ENCODE results near the gene CASZ1. TPM values are rescaled to one million over a fixed set of nuclear protein-coding genes. Genes with fewer than 3 reads are reported as not detected.

Gene CASZ1
- total RNA-seq, 1 donor from 2014 or later: 18.3 TPM

- TF ChIP-seq CTCF (IDR thresholded peaks at IDR 0.05; ENCODE audit: partially characterized antibody, unreplicated experiment): no peak
- H3K27me3 Mint-ChIP-seq (ENCODE audit: unreplicated experiment): peaks cover 23% of the 10 kb centered on the region
- no peaks in the 10 kb centered on the region for H3K36me3 Mint-ChIP-seq (ENCODE audit: unreplicated experiment)
- peaks cover 11% of the 10 kb centered on the region for H3K4me1 Mint-ChIP-seq (ENCODE audit: low read depth, unreplicated experiment)
- no peak overlapping the region for H3K27ac Mint-ChIP-seq (ENCODE audit: unreplicated experiment)
- DNase-seq: no peak
- H3K4me3 Mint-ChIP-seq (ENCODE audit: unreplicated experiment): peak overlapping the region; percentile 84
- H3K9me3 Mint-ChIP-seq (ENCODE audit: unreplicated experiment): peaks cover 11% of the 10 kb centered on the region
These were observed 102.2 kb downstream of the CASZ1 start for GRCh38 chr1:10694274-10694632.

GRCh38 chr1:10693497-10694273 lies 102.8 kb downstream of the CASZ1 start:
- peak overlapping the region; percentile 85 for H3K4me3 Mint-ChIP-seq (ENCODE audit: unreplicated experiment)
- H3K4me1 Mint-ChIP-seq (ENCODE audit: low read depth, unreplicated experiment): peaks cover 11% of the 10 kb centered on the region
- TF ChIP-seq CTCF (IDR thresholded peaks at IDR 0.05; ENCODE audit: partially characterized antibody, unreplicated experiment): no peak
- no peak for DNase-seq
- no peaks in the 10 kb centered on the region for H3K36me3 Mint-ChIP-seq (ENCODE audit: unreplicated experiment)
- H3K27me3 Mint-ChIP-seq (ENCODE audit: unreplicated experiment): peaks cover 23% of the 10 kb centered on the region
- H3K9me3 Mint-ChIP-seq (ENCODE audit: unreplicated experiment): peaks cover 11% of the 10 kb centered on the region
- H3K27ac Mint-ChIP-seq (ENCODE audit: unreplicated experiment): no peak overlapping the region

GRCh38 chr1:10693152-10693496 lies 103.3 kb downstream of the CASZ1 start:
- DNase-seq: no peak
- H3K4me3 Mint-ChIP-seq (ENCODE audit: unreplicated experiment): peak overlapping the region; percentile 85
- peaks cover 11% of the 10 kb centered on the region for H3K4me1 Mint-ChIP-seq (ENCODE audit: low read depth, unreplicated experiment)
- TF ChIP-seq CTCF (IDR thresholded peaks at IDR 0.05; ENCODE audit: partially characterized antibody, unreplicated experiment): no peak
- peaks cover 11% of the 10 kb centered on the region for H3K9me3 Mint-ChIP-seq (ENCODE audit: unreplicated experiment)
- no peaks in the 10 kb centered on the region for H3K36me3 Mint-ChIP-seq (ENCODE audit: unreplicated experiment)
- peaks cover 23% of the 10 kb centered on the region for H3K27me3 Mint-ChIP-seq (ENCODE audit: unreplicated experiment)
- no peak overlapping the region for H3K27ac Mint-ChIP-seq (ENCODE audit: unreplicated experiment)

GRCh38 chr1:10692401-10693021 lies 103.9 kb downstream of the CASZ1 start:
- TF ChIP-seq CTCF (IDR thresholded peaks at IDR 0.05; ENCODE audit: partially characterized antibody, unreplicated experiment): peak; percentile 35
- Mint-ChIP-seq H3K4me3 (ENCODE audit: unreplicated experiment) (peak overlapping the region; percentile 85), H3K36me3 (ENCODE audit: unreplicated experiment) (no peaks in the 10 kb centered on the region), H3K27ac (ENCODE audit: unreplicated experiment) (peak overlapping the region; percentile 55), H3K9me3 (ENCODE audit: unreplicated experiment) (peaks cover 13% of the 10 kb centered on the region), H3K4me1 (ENCODE audit: low read depth, unreplicated experiment) (peaks cover 16% of the 10 kb centered on the region), H3K27me3 (ENCODE audit: unreplicated experiment) (peaks cover 23% of the 10 kb centered on the region)
- DNase-seq: no peak

GRCh38 chr1:10691740-10692125 lies 104.7 kb downstream of the CASZ1 start:
- DNase-seq: no peak
- Mint-ChIP-seq H3K4me1 (ENCODE audit: low read depth, unreplicated experiment) (peaks cover 23% of the 10 kb centered on the region), H3K27ac (ENCODE audit: unreplicated experiment) (no peak overlapping the region), H3K27me3 (ENCODE audit: unreplicated experiment) (peaks cover 22% of the 10 kb centered on the region), H3K36me3 (ENCODE audit: unreplicated experiment) (no peaks in the 10 kb centered on the region), H3K4me3 (ENCODE audit: unreplicated experiment) (no peak overlapping the region), H3K9me3 (ENCODE audit: unreplicated experiment) (peaks cover 13% of the 10 kb centered on the region)
- no peak for TF ChIP-seq CTCF (IDR thresholded peaks at IDR 0.05; ENCODE audit: partially characterized antibody, unreplicated experiment)
